OCI-LY3 (cell line): Measurements from ENCODE around the gene NTRK2.

Experiments used
- H2AFZ ChIP-seq: fragments of 200-600, 300-600 bp; shearing (Covaris generic); 2 replicates; pipeline ENCODE4 v1.6.0; 2014; ENCODE audit warnings: antibody characterized with exemption, low read depth, low read length
- H3K27ac ChIP-seq: fragments of 200-600, 300-600 bp; sonication (generic); 2 replicates; pipeline ENCODE4 v1.5.1; 2014; ENCODE audit warnings: mild to moderate bottlenecking, low read length, moderate library complexity, mixed read lengths
- H3K27me3 ChIP-seq: fragments of 200-600, 300-600 bp; sonication (generic); 2 replicates; pipeline ENCODE4 v1.6.1; 2014; ENCODE audit warnings: low read depth, low read length, mixed read lengths
- H3K36me3 ChIP-seq: fragments of 200-600, 300-600 bp; sonication (generic); replicated peaks from 2 replicates; pipeline ENCODE3; 2014; ENCODE audit warnings: low read depth, low read length, mixed read lengths
- H3K4me1 ChIP-seq: fragments of 300-600, 200-600 bp; sonication (generic); 2 replicates; pipeline ENCODE4 v1.6.1; 2014; ENCODE audit warnings: low read length, mixed read lengths
- H3K4me2 ChIP-seq: fragments of 200-600, 300-600 bp; sonication (generic); 2 replicates; pipeline ENCODE4 v1.6.1; 2014; ENCODE audit warnings: low read length, mixed read lengths
- H3K4me3 ChIP-seq: fragments of 300-600, 200-600 bp; sonication (generic); 2 replicates; pipeline ENCODE4 v1.5.1; 2014; ENCODE audit warnings: antibody characterized with exemption, mild to moderate bottlenecking, low read length, moderate library complexity
- H3K79me2 ChIP-seq: fragments of 300-600, 200-600 bp; shearing (Covaris generic); 2 replicates; pipeline ENCODE4 v1.6.1; 2014; ENCODE audit warnings: mild to moderate bottlenecking, low read length, mixed read lengths
- H3K9ac ChIP-seq: fragments of 300-600, 200-600 bp; shearing (Covaris generic); 2 replicates; pipeline ENCODE4 v1.6.0; 2014; ENCODE audit warnings: mild to moderate bottlenecking, low read length, moderate library complexity
- H3K9me3 ChIP-seq: fragments of 200-600, 300-600 bp; shearing (Covaris generic); 2 replicates; pipeline ENCODE4 v1.6.1; 2014; ENCODE audit warnings: low read length, mixed read lengths; ENCODE audit not compliant: insufficient read depth
- H4K20me1 ChIP-seq: fragments of 200-600, 300-600 bp; sonication (generic); 2 replicates; pipeline ENCODE4 v1.6.1; 2016; ENCODE audit warnings: low read length, mixed read lengths; ENCODE audit not compliant: insufficient read depth
- EZH2phosphoT487 ChIP-seq: fragments of 200-600 bp; shearing (Covaris generic); IDR thresholded peaks from 2 replicates; pipeline ENCODE4 v1.6.1; 2018; ENCODE audit warnings: antibody characterized with exemption, mixed run types, low read depth
- TF ChIP-seq, protein P1 (sequence below): fragments of 200-600, 300-600 bp; sonication (generic); IDR thresholded peaks from 2 replicates; pipeline ENCODE4 v1.5.1; 2014; ENCODE audit warnings: antibody characterized with exemption, low read length, low read depth

The NTRK2 gene

DNA sequence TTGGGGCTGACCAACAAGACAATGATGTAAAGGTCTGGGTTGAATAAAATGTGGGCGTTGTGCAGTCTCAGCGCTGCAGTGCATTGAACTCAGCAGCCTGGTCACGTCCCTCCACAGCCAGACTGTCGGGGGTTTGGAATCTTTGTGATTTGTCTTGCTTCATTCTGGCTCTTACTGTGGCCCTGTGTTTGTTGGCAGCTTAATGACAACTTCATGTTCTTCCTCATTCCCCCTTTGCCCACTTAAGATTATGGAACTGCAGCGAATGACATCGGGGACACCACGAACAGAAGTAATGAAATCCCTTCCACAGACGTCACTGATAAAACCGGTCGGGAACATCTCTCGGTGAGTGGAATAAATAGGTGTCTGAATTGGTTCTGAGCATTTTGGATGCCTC lies 75.2 kb downstream of the NTRK2 start:
- Histone ChIP-seq H3K4me2 (peak overlapping the region; percentile 34), H3K36me3 (no peaks in the 10 kb centered on the region), H3K9me3 (no peaks in the 10 kb centered on the region), H3K27me3 (no peaks in the 10 kb centered on the region), H3K27ac (no peak overlapping the region), H3K9ac (no peak overlapping the region), H4K20me1 (no peaks in the 10 kb centered on the region), H3K4me3 (no peak overlapping the region), H3K79me2 (no peaks in the 10 kb centered on the region), H2AFZ (no peak overlapping the region), H3K4me1 (peaks cover 27% of the 10 kb centered on the region)
- TF ChIP-seq EZH2phosphoT487 = no peak
- TF ChIP-seq, protein P1, sequence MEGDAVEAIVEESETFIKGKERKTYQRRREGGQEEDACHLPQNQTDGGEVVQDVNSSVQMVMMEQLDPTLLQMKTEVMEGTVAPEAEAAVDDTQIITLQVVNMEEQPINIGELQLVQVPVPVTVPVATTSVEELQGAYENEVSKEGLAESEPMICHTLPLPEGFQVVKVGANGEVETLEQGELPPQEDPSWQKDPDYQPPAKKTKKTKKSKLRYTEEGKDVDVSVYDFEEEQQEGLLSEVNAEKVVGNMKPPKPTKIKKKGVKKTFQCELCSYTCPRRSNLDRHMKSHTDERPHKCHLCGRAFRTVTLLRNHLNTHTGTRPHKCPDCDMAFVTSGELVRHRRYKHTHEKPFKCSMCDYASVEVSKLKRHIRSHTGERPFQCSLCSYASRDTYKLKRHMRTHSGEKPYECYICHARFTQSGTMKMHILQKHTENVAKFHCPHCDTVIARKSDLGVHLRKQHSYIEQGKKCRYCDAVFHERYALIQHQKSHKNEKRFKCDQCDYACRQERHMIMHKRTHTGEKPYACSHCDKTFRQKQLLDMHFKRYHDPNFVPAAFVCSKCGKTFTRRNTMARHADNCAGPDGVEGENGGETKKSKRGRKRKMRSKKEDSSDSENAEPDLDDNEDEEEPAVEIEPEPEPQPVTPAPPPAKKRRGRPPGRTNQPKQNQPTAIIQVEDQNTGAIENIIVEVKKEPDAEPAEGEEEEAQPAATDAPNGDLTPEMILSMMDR = no peak

DNA sequence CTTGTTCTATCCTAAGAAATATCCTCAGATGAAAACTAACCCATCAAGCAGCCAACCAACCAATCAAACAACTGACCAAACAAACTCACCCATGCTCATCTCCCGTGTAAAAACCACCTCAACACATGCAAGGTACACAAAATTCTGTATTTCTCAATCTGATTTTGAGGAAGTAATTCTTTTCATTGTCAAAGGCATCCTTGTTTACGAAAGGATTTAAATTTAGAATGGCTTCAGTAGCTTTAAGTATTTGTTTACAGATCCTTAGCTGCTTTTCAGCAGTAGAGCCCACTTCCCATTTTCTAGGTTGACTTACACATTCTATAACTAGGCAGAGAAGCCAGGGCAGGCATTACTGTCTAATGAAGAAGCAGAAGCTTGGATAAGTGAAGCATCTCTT lies 78.6 kb downstream of the NTRK2 start:
- Histone ChIP-seq H3K4me2 (no peak overlapping the region), H3K9ac (no peak overlapping the region), H3K4me3 (no peak overlapping the region), H4K20me1 (no peaks in the 10 kb centered on the region), H3K27ac (no peak overlapping the region), H2AFZ (no peak overlapping the region), H3K27me3 (no peaks in the 10 kb centered on the region), H3K79me2 (no peaks in the 10 kb centered on the region), H3K36me3 (no peaks in the 10 kb centered on the region), H3K4me1 (peaks cover 44% of the 10 kb centered on the region), H3K9me3 (no peaks in the 10 kb centered on the region)
- TF ChIP-seq, protein P1 = no peak
- TF ChIP-seq EZH2phosphoT487 = no peak

DNA sequence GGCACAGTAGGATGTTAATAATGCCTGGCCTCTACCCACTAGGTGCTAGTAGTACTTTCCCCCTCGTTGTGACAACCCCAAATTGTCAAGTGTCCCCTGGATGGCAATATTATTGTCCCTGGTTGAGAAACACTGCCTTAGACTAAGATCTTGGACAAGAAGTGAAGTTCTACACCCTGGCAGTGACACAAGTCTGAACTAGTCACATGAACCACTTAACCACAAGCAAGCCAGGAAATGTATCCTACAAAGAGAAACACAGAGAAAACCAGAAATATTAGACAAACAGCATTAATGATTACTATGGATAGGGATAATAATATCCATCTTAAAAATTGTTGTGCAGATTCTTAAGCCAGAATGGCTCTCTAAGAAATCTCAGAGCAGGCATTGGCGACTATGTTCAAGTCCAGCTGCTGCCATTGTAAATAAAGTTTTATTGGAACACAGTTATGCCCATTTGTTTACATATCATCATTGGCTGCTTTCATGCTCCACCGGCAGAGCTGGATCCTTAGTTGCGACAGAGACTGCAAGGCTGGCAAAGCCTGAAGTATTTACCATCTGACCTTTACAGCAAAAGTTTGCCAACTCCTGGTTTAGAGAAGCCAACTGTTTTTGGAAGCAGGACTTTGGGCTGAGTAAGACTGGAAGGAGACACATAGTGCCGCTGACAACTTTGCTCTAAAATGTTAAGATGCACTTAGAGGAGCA lies 80.8 kb downstream of the NTRK2 start:
- Histone ChIP-seq H3K27me3 (no peaks in the 10 kb centered on the region), H3K4me3 (no peak overlapping the region), H3K4me1 (peaks cover 48% of the 10 kb centered on the region), H3K79me2 (no peaks in the 10 kb centered on the region), H3K36me3 (no peaks in the 10 kb centered on the region), H3K9ac (no peak overlapping the region), H3K4me2 (no peak overlapping the region), H3K27ac (no peak overlapping the region), H4K20me1 (no peaks in the 10 kb centered on the region), H2AFZ (no peak overlapping the region), H3K9me3 (no peaks in the 10 kb centered on the region)
- TF ChIP-seq EZH2phosphoT487 = no peak
- TF ChIP-seq, protein P1 = no peak

DNA sequence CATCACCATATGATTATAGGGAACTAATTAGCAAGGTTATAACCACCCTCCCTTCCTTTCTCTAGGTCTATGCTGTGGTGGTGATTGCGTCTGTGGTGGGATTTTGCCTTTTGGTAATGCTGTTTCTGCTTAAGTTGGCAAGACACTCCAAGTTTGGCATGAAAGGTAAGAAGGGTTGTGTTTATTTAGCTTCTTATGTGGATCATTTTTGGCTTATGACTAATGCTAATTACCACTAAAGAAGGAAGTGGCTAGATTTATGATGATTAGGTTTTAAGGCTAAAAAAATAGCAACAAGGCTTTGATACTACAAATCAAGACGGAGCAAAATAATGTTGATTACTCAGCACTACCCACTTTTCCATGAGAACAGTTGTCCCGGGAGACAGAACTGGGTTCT lies 82.4 kb downstream of the NTRK2 start:
- Histone ChIP-seq H3K4me2 (no peak overlapping the region; the same call in 1 of the 2 replicates), H3K4me1 (peaks cover 48% of the 10 kb centered on the region), H4K20me1 (no peaks in the 10 kb centered on the region), H3K9me3 (no peaks in the 10 kb centered on the region), H3K27ac (no peak overlapping the region), H3K27me3 (no peaks in the 10 kb centered on the region), H3K36me3 (no peaks in the 10 kb centered on the region), H3K9ac (no peak overlapping the region), H3K79me2 (no peaks in the 10 kb centered on the region), H3K4me3 (no peak overlapping the region), H2AFZ (no peak overlapping the region)
- TF ChIP-seq EZH2phosphoT487 = no peak
- TF ChIP-seq, protein P1 = no peak
